Cardiac septum (tissue), 1 donor: ENCODE measurements around the gene MAPKAPK2. TPM values are rescaled to one million over a fixed set of nuclear protein-coding genes. Genes with fewer than 3 reads are reported as not detected.

Experiments
- DNase-seq: peaks from one replicate; pipeline ENCODE4 v3.0.0-alpha.2; 2020; ENCODE audit warnings: low spot score
- intact Hi-C: fragments of 100-400 bp; cut with DNase I; formaldehyde crosslinking; loops from one replicate; pipeline ENCODE4 v1.14.0; 2022
- total RNA-seq: library from RNA; stranded (reverse); fragmentation: NEBNext Ultra II Directional; extraction: Animal tissue kit (Norgen Biotek cat#: 25700); gene quantifications from one replicate; pipeline ENCODE4 v1.2.1, GENCODE V29; 2021
- donor health status: DM: no; HTN: no; CAD: no.

The MAPKAPK2 gene
- total RNA-seq, 1 donor from 2014 or later: 242 TPM

GRCh38 chr1:206696812-206697585 lies 12.3 kb downstream of the MAPKAPK2 start:
- DNase-seq: no peak
- intact Hi-C loops: no loop called here

GRCh38 chr1:206698011-206698410 lies 13.3 kb downstream of the MAPKAPK2 start:
- intact Hi-C loops: no loop called here
- DNase-seq: no peak

- DNase-seq: no peak
- intact Hi-C loops: no loop called here
Observed at GRCh38 chr1:206699000-206699586, 14.4 kb downstream of the MAPKAPK2 start.

GRCh38 chr1:206699626-206700025 lies 14.9 kb downstream of the MAPKAPK2 start:
- intact Hi-C loops: no loop called here
- DNase-seq: no peak

GRCh38 chr1:206700445-206701036 lies 15.8 kb downstream of the MAPKAPK2 start:
- no peak for DNase-seq
- intact Hi-C loops: no loop called here

- intact Hi-C loops: no loop called here
- DNase-seq: no peak
Observed at GRCh38 chr1:206702260-206702659, 17.6 kb downstream of the MAPKAPK2 start.

- intact Hi-C loops: no loop called here
- no peak for DNase-seq
Observed at GRCh38 chr1:206702803-206703202, 18.1 kb downstream of the MAPKAPK2 start.

GRCh38 chr1:206703661-206704060 lies 19.0 kb downstream of the MAPKAPK2 start:
- no peak for DNase-seq
- intact Hi-C loops: no loop called here

- intact Hi-C loops: no loop called here
- DNase-seq: no peak
Observed at GRCh38 chr1:206704226-206704625, 19.5 kb downstream of the MAPKAPK2 start.

GRCh38 chr1:206705191-206705590 lies 20.5 kb downstream of the MAPKAPK2 start:
- no peak for DNase-seq
- intact Hi-C loops: no loop called here

GRCh38 chr1:206705726-206706297 lies 21.1 kb downstream of the MAPKAPK2 start:
- intact Hi-C loops: no loop called here
- no peak for DNase-seq

GRCh38 chr1:206706298-206706791 lies 21.6 kb downstream of the MAPKAPK2 start:
- no peak for DNase-seq
- intact Hi-C loops: no loop called here

GRCh38 chr1:206706806-206707366 lies 22.2 kb downstream of the MAPKAPK2 start:
- no peak for DNase-seq
- intact Hi-C loops: no loop called here

GRCh38 chr1:206708058-206708457 lies 23.4 kb downstream of the MAPKAPK2 start:
- peak; percentile 85 for DNase-seq
- intact Hi-C loops: no loop called here

GRCh38 chr1:206708882-206709281 lies 24.2 kb downstream of the MAPKAPK2 start:
- intact Hi-C loops: no loop called here
- DNase-seq: no peak

GRCh38 chr1:206709322-206709721 lies 24.6 kb downstream of the MAPKAPK2 start:
- DNase-seq: no peak
- intact Hi-C loops: no loop called here

- intact Hi-C loops: no loop called here
- DNase-seq: no peak
Observed at GRCh38 chr1:206709772-206710459, 25.2 kb downstream of the MAPKAPK2 start.

- DNase-seq: no peak
- intact Hi-C loops: no loop called here
Observed at GRCh38 chr1:206710460-206710823, 25.7 kb downstream of the MAPKAPK2 start.

GRCh38 chr1:206713070-206713469 lies 28.4 kb downstream of the MAPKAPK2 start:
- intact Hi-C loops: no loop called here
- no peak for DNase-seq

GRCh38 chr1:206713910-206714312 lies 29.2 kb downstream of the MAPKAPK2 start:
- intact Hi-C loops: no loop called here

More at GRCh38 chr1:206713910-206714312, 29.2 kb downstream of the MAPKAPK2 start:
- no peak for DNase-seq
